Hepatocyte (in vitro differentiated cells): ENCODE data around the gene DCPS. TPM values are rescaled to one million over a fixed set of nuclear protein-coding genes. Genes with fewer than 3 reads are reported as not detected.

ENCODE experiments used
- DNase-seq: peaks from one replicate; pipeline ENCODE4 v3.0.0-alpha.2; 2016; ENCODE audit warnings: low spot score
- H2AFZ ChIP-seq: fragments of 200-600 bp; sonication (generic); 2 replicates; pipeline ENCODE4 v1.6.0; 2016; ENCODE audit warnings: antibody characterized with exemption, mild to moderate bottlenecking
- H3K27ac ChIP-seq: fragments of 200-600 bp; sonication (generic); 2 replicates; pipeline ENCODE4 v1.5.1; 2016; ENCODE audit warnings: mild to moderate bottlenecking
- H3K27me3 ChIP-seq: fragments of 200-600 bp; sonication (generic); 2 replicates; pipeline ENCODE4 v1.6.1; 2016
- H3K36me3 ChIP-seq: fragments of 200-600 bp; sonication (generic); replicated peaks from 2 replicates; pipeline ENCODE4 v1.5.1; 2016; ENCODE audit warnings: low read depth; ENCODE audit not compliant: insufficient read depth
- H3K4me1 ChIP-seq: fragments of 200-600 bp; sonication (generic); 2 replicates; pipeline ENCODE4 v1.5.1; 2016; ENCODE audit warnings: mild to moderate bottlenecking, moderate library complexity; ENCODE audit not compliant: insufficient read depth
- H3K4me2 ChIP-seq: fragments of 200-600 bp; sonication (generic); 2 replicates; pipeline ENCODE4 v1.6.0; 2016
- H3K4me3 ChIP-seq: fragments of 200-600 bp; sonication (generic); 2 replicates; pipeline ENCODE4 v1.5.1; 2016; ENCODE audit warnings: mild to moderate bottlenecking
- H3K79me2 ChIP-seq: fragments of 200-600 bp; sonication (generic); 2 replicates; pipeline ENCODE4 v1.6.0; 2017; ENCODE audit warnings: mild to moderate bottlenecking
- H3K9me2 ChIP-seq: fragments of 200-600 bp; sonication (generic); replicated peaks from 2 replicates; pipeline ENCODE4 v1.6.0; 2017; ENCODE audit warnings: mild to moderate bottlenecking; ENCODE audit not compliant: insufficient read depth
- H3K9me3 ChIP-seq: fragments of 200-600 bp; sonication (generic); 2 replicates; pipeline ENCODE4 v1.5.1; 2016; ENCODE audit warnings: low read depth, mild to moderate bottlenecking
- H4K20me1 ChIP-seq: fragments of 200-600 bp; sonication (generic); 2 replicates; pipeline ENCODE4 v1.6.0; 2016; ENCODE audit warnings: mild to moderate bottlenecking; ENCODE audit not compliant: insufficient read depth, poor library complexity, severe bottlenecking
- EZH2 ChIP-seq: fragments of 200-600 bp; sonication (generic); IDR thresholded peaks from 2 replicates; pipeline ENCODE4 v1.6.1; 2016; ENCODE audit warnings: antibody characterized with exemption, mild to moderate bottlenecking, borderline replicate concordance
- EZH2phosphoT487 ChIP-seq: fragments of 200-600 bp; sonication (generic); IDR thresholded peaks from one replicate; pipeline ENCODE4 v1.6.1; 2018; ENCODE audit warnings: antibody characterized with exemption, mild to moderate bottlenecking, low read depth, moderate library complexity; ENCODE audit not compliant: unreplicated experiment, severe bottlenecking
- WGBS: methylation state at CpG from one replicate; pipeline ENCODE4 v1.1.6; 2016; ENCODE audit warnings: low lambda C conversion rate; ENCODE audit errors: missing lambda C conversion rate; 5-methylcytosine and 5-hydroxymethylcytosine counted together
- polyA plus RNA-seq: library from polyadenylated mRNA; unstranded; fragments of >200 nt; fragmentation: Nextera tagmentation; extraction: Ambion mirVana; gene quantifications from 2 replicates; pipeline ENCODE4 v1.2.1, GENCODE V29; 2016
- total RNA-seq: library from RNA; depleted of rRNA; stranded (reverse); fragments of >200 nt; gene quantifications from 2 replicates; pipeline ENCODE4 v1.2.3, GENCODE V29; 2014
- TF ChIP-seq, protein P1 (sequence below): fragments of 200-600 bp; sonication (generic); IDR thresholded peaks from 2 replicates; pipeline ENCODE4 v1.5.1; 2016; ENCODE audit warnings: antibody characterized with exemption, mild to moderate bottlenecking; ENCODE audit not compliant: poor library complexity

Gene DCPS
- total and polyA plus RNA-seq, 2 experiments from 2014 or later: 6.5 to 16.8 TPM

- Histone ChIP-seq H3K27ac (no peak overlapping the region), H3K9me3 (no peaks in the 10 kb centered on the region), H2AFZ (no peak overlapping the region), H3K9me2 (no peaks in the 10 kb centered on the region), H3K4me3 (no peak overlapping the region), H3K79me2 (no peaks in the 10 kb centered on the region), H3K36me3 (no peaks in the 10 kb centered on the region), H3K27me3 (no peaks in the 10 kb centered on the region), H4K20me1 (no peaks in the 10 kb centered on the region), H3K4me1 (peaks cover 4% of the 10 kb centered on the region), H3K4me2 (no peak overlapping the region)
- no peak for TF ChIP-seq EZH2phosphoT487
- TF ChIP-seq, protein P1, sequence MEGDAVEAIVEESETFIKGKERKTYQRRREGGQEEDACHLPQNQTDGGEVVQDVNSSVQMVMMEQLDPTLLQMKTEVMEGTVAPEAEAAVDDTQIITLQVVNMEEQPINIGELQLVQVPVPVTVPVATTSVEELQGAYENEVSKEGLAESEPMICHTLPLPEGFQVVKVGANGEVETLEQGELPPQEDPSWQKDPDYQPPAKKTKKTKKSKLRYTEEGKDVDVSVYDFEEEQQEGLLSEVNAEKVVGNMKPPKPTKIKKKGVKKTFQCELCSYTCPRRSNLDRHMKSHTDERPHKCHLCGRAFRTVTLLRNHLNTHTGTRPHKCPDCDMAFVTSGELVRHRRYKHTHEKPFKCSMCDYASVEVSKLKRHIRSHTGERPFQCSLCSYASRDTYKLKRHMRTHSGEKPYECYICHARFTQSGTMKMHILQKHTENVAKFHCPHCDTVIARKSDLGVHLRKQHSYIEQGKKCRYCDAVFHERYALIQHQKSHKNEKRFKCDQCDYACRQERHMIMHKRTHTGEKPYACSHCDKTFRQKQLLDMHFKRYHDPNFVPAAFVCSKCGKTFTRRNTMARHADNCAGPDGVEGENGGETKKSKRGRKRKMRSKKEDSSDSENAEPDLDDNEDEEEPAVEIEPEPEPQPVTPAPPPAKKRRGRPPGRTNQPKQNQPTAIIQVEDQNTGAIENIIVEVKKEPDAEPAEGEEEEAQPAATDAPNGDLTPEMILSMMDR: no peak
- TF ChIP-seq EZH2: no peak
- 97% methylated on average over 12 of the region's 12 CpGs for WGBS
- no peak for DNase-seq
These were observed 24.6 kb downstream of the DCPS start for GRCh38 chr11:126328444-126328843.

DNA sequence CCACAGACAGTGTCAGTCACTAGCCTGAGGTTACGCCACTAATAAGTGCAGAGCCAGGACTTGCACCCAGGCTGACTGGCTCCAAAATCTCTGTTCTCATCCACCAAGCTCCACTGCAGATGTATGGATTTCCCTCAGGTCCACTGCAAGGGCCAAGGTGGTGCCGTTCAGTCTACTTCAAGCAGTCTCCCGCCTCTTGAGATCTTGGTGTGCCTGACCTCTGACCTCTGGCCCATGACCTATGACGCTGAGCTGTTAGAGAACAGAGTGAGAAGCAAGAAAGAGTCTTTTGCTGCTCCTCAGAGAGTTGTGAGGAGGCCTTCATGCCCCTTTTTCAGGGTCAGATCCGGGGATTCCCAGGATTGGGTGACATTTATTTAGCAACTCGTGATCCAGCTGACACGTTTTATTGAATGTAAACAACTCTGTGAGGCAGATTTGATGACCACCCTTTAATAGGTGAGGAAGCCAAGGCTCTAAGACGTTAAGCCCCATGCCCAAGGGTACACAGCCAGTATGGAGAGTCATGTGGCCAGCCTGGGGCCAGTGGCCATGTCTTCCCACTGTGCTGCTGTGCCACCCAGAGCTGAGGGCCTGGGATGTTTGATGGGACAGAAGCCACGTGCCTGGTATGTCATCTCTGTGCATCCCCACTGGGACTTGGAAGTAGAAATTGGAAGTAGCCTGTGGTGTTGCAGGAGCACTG is 25.2 kb downstream of the DCPS start:
- Histone ChIP-seq H3K27ac (no peak overlapping the region), H3K9me2 (no peaks in the 10 kb centered on the region), H3K36me3 (no peaks in the 10 kb centered on the region), H3K4me1 (peaks cover 4% of the 10 kb centered on the region), H3K27me3 (no peaks in the 10 kb centered on the region), H3K9me3 (no peaks in the 10 kb centered on the region), H4K20me1 (no peaks in the 10 kb centered on the region), H3K79me2 (no peaks in the 10 kb centered on the region), H3K4me3 (no peak overlapping the region), H2AFZ (no peak overlapping the region), H3K4me2 (no peak overlapping the region)
- no peak for DNase-seq
- TF ChIP-seq, protein P1: no peak
- TF ChIP-seq EZH2 (no peak), EZH2phosphoT487 (no peak)
- WGBS: 80% methylated on average over 9 of the region's 9 CpGs

GRCh38 chr11:126329644-126330211 is 25.9 kb downstream of the DCPS start:
- no peaks in the 10 kb centered on the region for H3K79me2 ChIP-seq
- H3K27me3 ChIP-seq: no peaks in the 10 kb centered on the region
- no peaks in the 10 kb centered on the region for H3K9me2 ChIP-seq
- no peak overlapping the region for H2AFZ ChIP-seq
- H3K4me2 ChIP-seq: no peak overlapping the region
- no peaks in the 10 kb centered on the region for H3K9me3 ChIP-seq
- WGBS: 86% methylated on average over 11 of the region's 11 CpGs
- H3K4me3 ChIP-seq: no peak overlapping the region
- no peak for TF ChIP-seq EZH2
- TF ChIP-seq EZH2phosphoT487: no peak
- TF ChIP-seq, protein P1: no peak
- no peaks in the 10 kb centered on the region for H4K20me1 ChIP-seq
- H3K4me1 ChIP-seq: peaks cover 4% of the 10 kb centered on the region
- H3K27ac ChIP-seq: no peak overlapping the region
- H3K36me3 ChIP-seq: no peaks in the 10 kb centered on the region
- no peak for DNase-seq
